ENCODE data around the gene SYT8. TPM values are rescaled to one million over a fixed set of nuclear protein-coding genes. Genes with fewer than 3 reads are reported as not detected.

The SYT8 gene
- total RNA-seq, 1 donor from 2014 or later: 0.17 TPM

- DNase-seq (ENCODE audit: low read depth): no peak
- no peaks in the 10 kb centered on the region for H3K36me3 ChIP-seq (ENCODE audit: control insufficient read depth, insufficient read depth, low read length)
- no peak overlapping the region for H3K4me3 ChIP-seq (ENCODE audit: low read depth, low read length)
- no peak for TF ChIP-seq CTCF (IDR thresholded peaks at IDR 0.05; ENCODE audit: insufficient read depth, low read length, poor library complexity, severe bottlenecking)
- H3K27me3 ChIP-seq (ENCODE audit: control insufficient read depth, insufficient read depth, low read length): peaks cover 6% of the 10 kb centered on the region
Observed at GRCh38 chr11:1879342-1879940, 44.7 kb downstream of the SYT8 start.

GRCh38 chr11:1879941-1880720 is 45.3 kb downstream of the SYT8 start:
- no peak for DNase-seq (ENCODE audit: low read depth)
- H3K4me3 ChIP-seq (ENCODE audit: low read depth, low read length): no peak overlapping the region

GRCh38 chr11:1880746-1881441 is 46.1 kb downstream of the SYT8 start:
- DNase-seq (ENCODE audit: low read depth): no peak
- no peak for TF ChIP-seq CTCF (IDR thresholded peaks at IDR 0.05; ENCODE audit: insufficient read depth, low read length, poor library complexity, severe bottlenecking)
- Histone ChIP-seq H3K36me3 (ENCODE audit: control insufficient read depth, insufficient read depth, low read length) (no peaks in the 10 kb centered on the region), H3K27me3 (ENCODE audit: control insufficient read depth, insufficient read depth, low read length) (peaks cover 6% of the 10 kb centered on the region), H3K4me3 (ENCODE audit: low read depth, low read length) (no peak overlapping the region)

More at GRCh38 chr11:1879941-1880720, 45.3 kb downstream of the SYT8 start:
- Histone ChIP-seq H3K27me3 (ENCODE audit: control insufficient read depth, insufficient read depth, low read length) (peaks cover 6% of the 10 kb centered on the region), H3K36me3 (ENCODE audit: control insufficient read depth, insufficient read depth, low read length) (no peaks in the 10 kb centered on the region)
- TF ChIP-seq CTCF (IDR thresholded peaks at IDR 0.05; ENCODE audit: insufficient read depth, low read length, poor library complexity, severe bottlenecking): no peak

DNA sequence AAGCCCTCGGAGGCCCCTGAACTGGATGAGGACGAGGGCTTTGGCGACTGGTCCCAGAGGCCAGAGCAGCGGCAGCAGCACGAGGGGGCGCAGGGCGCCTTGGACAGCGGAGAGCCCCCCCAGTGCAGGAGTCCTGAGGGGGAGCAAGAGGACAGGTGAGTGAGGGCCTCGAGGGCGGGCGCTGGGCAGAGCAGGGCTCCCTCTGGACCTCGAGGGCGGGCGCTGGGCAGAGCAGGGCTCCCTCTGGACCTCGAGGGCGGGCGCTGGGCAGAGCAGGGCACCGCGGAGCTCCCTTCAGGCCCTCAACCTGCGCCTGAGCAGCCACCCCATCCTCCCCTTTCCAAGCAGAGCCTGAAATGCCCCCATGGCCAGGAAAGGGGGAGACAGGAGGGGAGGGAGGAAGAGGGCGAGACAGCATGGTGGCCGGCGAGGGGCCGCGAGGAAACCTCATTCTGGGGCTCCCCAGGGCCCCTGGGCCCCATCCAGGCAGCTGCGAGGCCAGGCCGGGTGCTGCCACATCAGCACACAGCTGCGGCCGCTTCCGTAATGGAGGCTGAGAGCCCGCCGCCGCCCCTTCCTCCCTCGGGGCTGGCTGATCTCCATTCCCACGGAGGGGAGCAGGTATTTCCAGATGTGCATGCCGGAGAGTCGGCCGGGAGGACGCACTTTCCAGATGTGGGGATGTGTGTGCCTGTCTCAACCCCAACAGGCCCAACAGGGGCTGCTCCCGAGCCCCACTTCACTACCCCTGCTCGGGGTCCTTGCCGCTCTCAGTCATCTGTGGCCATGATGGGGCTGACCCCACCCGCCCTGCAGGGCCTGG is 46.9 kb downstream of the SYT8 start:
- no peaks in the 10 kb centered on the region for H3K36me3 ChIP-seq (ENCODE audit: control insufficient read depth, insufficient read depth, low read length)
- no peak for DNase-seq (ENCODE audit: low read depth)
- no peak for TF ChIP-seq CTCF (IDR thresholded peaks at IDR 0.05; ENCODE audit: insufficient read depth, low read length, poor library complexity, severe bottlenecking)
- no peak overlapping the region for H3K4me3 ChIP-seq (ENCODE audit: low read depth, low read length)
- H3K27me3 ChIP-seq (ENCODE audit: control insufficient read depth, insufficient read depth, low read length): peaks cover 6% of the 10 kb centered on the region

DNA sequence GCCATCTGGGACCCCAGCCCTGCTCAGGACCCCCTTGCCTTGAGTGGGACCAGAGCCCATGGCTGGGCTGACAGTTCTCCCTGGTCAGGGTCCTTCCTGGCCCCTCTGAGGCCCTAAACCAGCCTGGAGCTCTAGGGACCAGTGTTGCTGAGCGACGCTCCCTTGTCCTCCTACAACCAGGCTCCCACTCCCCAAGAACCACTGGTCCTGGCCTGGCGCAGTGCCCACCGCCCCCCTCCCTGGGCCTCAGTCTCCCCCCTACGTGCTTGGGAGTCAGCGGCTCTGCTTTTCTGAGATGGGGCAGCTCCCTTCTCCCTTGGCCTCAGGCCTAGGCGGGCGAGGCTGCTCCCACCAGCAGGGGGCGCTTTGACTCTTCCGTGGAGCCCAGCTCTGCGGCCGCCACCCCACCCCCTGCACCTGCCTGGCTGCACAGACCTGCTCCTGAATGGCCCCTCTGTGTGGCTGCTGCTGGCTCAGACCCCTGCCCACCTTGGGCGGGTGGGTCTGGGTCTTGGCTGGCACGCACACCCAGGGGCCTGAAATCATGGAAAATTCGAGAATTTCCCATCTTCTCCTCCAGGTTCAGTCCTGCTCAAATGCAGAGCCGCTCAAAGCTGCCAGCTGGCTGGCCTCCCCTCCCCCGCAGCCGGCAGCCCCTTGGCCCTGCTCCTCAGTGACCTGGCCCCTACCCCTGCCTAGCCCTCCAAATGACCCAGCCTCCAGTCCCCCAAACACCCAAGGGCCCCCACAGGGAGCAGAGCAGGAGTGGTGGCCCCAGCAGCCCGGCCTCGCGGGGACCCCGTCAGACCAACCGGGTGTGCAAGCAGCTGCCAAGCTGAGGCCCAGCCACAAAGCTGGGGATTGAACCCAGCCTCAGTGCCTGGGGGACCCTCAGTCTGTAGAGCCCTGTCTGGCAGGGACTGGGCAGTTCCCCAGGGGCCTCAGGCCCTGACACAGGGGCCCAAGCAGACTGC is 47.8 kb downstream of the SYT8 start:
- TF ChIP-seq CTCF (IDR thresholded peaks at IDR 0.05; ENCODE audit: insufficient read depth, low read length, poor library complexity, severe bottlenecking): peak; percentile 94
- DNase-seq (ENCODE audit: low read depth): no peak
- Histone ChIP-seq H3K4me3 (ENCODE audit: low read depth, low read length) (no peak overlapping the region), H3K27me3 (ENCODE audit: control insufficient read depth, insufficient read depth, low read length) (peaks cover 7% of the 10 kb centered on the region), H3K36me3 (ENCODE audit: control insufficient read depth, insufficient read depth, low read length) (no peaks in the 10 kb centered on the region)

All from kidney epithelial cell (primary cell).